ENCODE results near the gene IL17RC. TPM values are rescaled to one million over a fixed set of nuclear protein-coding genes. Genes with fewer than 3 reads are reported as not detected.
"Not testable (repeated sequence)": the region's sequence is repeated elsewhere in the genome, so short reads cannot be mapped to it uniquely, and the experiment has no call there.

The IL17RC gene
- total RNA-seq, 1 donor from 2014 or later: 0.42 TPM

DNA sequence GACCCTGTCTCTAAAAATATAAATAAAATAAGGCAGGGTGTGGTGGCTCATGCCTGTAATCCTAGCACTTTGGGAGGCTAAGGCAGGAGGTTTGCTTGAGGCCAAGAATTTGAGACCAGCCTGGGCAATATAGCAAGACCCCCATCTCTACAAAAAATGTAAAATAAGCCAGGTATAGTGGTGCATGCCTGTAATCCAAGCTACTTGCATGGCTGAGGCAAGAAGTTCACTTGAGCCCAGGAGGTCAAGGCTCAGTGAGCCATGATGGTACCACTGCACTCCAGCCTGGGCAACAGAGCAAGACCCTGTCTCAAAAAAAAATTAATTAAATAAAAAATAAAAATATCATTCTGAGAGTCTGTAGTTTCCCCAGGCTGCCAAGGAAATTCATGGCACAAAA is 30.6 kb upstream of the IL17RC start:
- Mint-ChIP-seq H3K36me3 (ENCODE audit: low read depth) (peaks cover 4% of the 10 kb centered on the region), H3K4me3 (no peak overlapping the region), H3K9me3 (no peaks in the 10 kb centered on the region), H3K27me3 (no peaks in the 10 kb centered on the region), H3K4me1 (peaks cover 7% of the 10 kb centered on the region), H3K27ac (no peak overlapping the region)
- DNase-seq: no peak
- intact Hi-C loops (cut with micrococcal nuclease): no loop called here

DNA sequence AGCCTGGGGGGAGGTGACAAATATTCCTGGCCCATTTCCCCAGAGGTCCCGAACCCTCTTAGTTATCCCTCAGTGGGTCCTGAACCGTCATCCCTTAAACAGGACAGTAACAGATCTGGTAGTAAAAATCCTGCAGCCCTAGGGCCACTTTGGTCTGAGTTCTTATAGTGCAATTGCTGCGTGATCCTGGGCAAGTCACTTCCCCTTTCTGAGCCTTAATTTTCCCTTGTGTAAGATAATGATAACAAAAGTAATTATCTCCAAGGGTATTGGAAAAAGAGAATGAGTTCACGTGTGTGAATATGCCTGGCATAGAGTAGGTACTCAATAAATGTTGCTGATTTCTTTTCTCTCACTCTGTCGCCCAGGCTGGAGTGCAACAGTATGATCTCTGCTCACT is 29.4 kb upstream of the IL17RC start:
- H3K4me3 Mint-ChIP-seq: no peak overlapping the region
- no peaks in the 10 kb centered on the region for H3K9me3 Mint-ChIP-seq
- H3K27ac Mint-ChIP-seq: no peak overlapping the region
- H3K27me3 Mint-ChIP-seq: no peaks in the 10 kb centered on the region
- DNase-seq: no peak
- peaks cover 11% of the 10 kb centered on the region for H3K36me3 Mint-ChIP-seq (ENCODE audit: low read depth)
- peaks cover 13% of the 10 kb centered on the region for H3K4me1 Mint-ChIP-seq
- intact Hi-C loops (cut with micrococcal nuclease): no loop called here

DNA sequence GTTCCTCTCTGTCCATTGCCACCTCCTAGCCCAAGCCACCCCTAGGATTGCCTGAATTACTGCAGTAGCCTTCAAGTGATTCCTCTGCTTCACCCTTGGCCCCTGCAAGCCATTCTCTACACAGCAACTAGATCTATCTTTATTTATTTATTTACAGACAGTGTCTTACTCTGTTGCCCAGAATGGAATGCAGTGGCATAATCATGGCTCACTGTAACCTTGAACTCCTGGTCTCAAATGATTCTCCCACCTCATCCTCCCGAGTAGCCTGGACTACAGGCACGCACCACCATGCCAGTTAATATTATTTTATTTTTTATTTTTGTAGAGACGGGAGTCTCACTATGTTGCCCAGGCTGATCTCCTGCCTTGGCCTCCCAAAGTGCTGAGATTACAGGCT is 28.4 kb upstream of the IL17RC start:
- Mint-ChIP-seq H3K4me3 (no peak overlapping the region), H3K27ac (no peak overlapping the region), H3K4me1 (peaks cover 20% of the 10 kb centered on the region), H3K9me3 (no peaks in the 10 kb centered on the region), H3K27me3 (no peaks in the 10 kb centered on the region), H3K36me3 (ENCODE audit: low read depth) (peaks cover 19% of the 10 kb centered on the region)
- no peak for DNase-seq
- intact Hi-C loops (cut with micrococcal nuclease): no loop called here

- intact Hi-C loops (cut with micrococcal nuclease): no loop called here
- H3K9me3 Mint-ChIP-seq: no peaks in the 10 kb centered on the region
- DNase-seq: no peak
- peak overlapping the region; percentile 99 for H3K27ac Mint-ChIP-seq
- H3K27me3 Mint-ChIP-seq: no peaks in the 10 kb centered on the region
- no peak overlapping the region for H3K4me3 Mint-ChIP-seq
- peaks cover 27% of the 10 kb centered on the region for H3K36me3 Mint-ChIP-seq (ENCODE audit: low read depth)
- H3K4me1 Mint-ChIP-seq: peaks cover 28% of the 10 kb centered on the region
Observed at GRCh38 chr3:9889405-9889804, 27.5 kb upstream of the IL17RC start.

DNA sequence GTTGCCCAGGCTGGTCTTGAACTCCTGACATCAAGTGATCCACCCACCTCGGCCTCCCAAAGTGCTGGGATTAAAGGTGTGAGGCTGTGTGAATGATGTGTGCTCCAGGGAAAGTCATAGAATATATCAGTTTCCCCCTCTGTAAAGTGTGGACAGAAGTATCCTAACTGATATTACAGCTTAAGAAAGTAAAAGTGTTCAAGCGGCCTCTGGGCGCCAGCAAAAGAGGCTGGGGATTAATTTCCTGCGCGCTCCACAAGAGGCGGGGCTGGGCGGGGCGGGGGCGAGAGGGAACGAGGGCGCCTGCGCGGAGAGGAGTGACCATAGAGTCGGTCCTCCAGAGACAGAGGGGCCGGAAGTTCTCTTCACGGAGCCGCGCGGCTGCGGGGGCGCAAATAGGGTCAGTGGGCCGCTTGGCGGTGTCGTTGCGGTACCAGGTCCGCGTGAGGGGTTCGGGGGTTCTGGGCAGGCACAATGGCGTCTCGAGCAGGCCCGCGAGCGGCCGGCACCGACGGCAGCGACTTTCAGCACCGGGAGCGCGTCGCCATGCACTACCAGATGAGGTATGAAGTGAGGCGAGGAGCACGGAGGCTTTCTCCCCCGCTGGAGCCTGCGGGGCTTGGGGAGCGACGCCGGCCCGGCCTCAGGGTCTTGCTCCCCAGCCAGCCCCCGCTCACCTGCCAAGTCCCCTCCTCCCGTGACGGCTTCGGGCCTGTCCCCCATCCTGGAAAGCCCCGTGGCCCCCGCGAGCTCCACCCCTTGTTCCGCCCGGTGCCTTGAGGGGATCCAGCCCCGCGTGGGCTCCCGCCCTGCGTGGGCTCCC is 26.4 kb upstream of the IL17RC start, which contains the start of gene JAGN1:
TSS of gene JAGN1 (plus strand) at position 362 of the 823 bp plus-strand sequence. CDS start at position 475, 113 bp downstream.
- peak; percentile 96 for DNase-seq
- intact Hi-C loops (cut with micrococcal nuclease): loop anchor here (1.0 to 5.0 kb wide), 8 partner anchors 12 to 358 kb away; partner anchors contain the start of genes ARPC4, CRELD1, IL17RE and MTMR14
- Mint-ChIP-seq H3K4me1 (peaks cover 33% of the 10 kb centered on the region), H3K36me3 (ENCODE audit: low read depth) (peaks cover 34% of the 10 kb centered on the region), H3K27ac (peak within 1 kb of the TSS; percentile 99), H3K27me3 (no peaks in the 10 kb centered on the region), H3K9me3 (peaks cover 4% of the 10 kb centered on the region), H3K4me3 (peak within 1 kb of the TSS; percentile 98)

DNA sequence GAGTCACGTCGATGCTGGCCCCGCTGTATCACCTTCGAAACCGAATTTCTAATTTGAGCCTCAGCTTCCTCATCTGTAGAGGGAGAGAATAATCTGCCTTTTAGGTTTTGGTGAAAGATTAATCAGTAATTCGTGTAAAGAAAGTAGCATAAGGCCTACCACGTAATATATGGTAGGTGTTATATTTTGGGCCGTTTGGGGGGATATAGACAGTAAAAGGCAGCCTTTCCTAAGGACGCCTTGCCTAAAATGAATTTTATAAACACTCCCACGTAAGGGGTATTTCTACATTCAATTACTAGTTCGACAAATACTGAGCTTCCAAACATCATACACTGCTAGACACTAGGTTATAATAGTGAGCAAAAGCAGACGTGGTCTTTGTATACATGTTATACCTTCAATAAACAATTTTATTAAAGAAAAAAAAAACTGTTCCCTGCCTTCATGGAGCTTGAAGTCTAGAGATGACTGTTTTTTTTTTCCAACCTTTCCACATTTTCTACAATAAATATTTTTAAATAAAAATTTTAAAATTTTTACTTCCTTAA is 25.8 kb upstream of the IL17RC start:
- Mint-ChIP-seq H3K4me3 (peak overlapping the region; percentile 98), H3K4me1 (peaks cover 33% of the 10 kb centered on the region), H3K9me3 (peaks cover 4% of the 10 kb centered on the region), H3K27me3 (no peaks in the 10 kb centered on the region), H3K27ac (peak overlapping the region; percentile 99), H3K36me3 (ENCODE audit: low read depth) (peaks cover 35% of the 10 kb centered on the region)
- intact Hi-C loops (cut with micrococcal nuclease): loop anchor here (2.0 to 5.0 kb wide), 4 partner anchors 24 to 358 kb away; partner anchors contain the start of genes ARPC4, TADA3 and TATDN2
- DNase-seq: no peak

DNA sequence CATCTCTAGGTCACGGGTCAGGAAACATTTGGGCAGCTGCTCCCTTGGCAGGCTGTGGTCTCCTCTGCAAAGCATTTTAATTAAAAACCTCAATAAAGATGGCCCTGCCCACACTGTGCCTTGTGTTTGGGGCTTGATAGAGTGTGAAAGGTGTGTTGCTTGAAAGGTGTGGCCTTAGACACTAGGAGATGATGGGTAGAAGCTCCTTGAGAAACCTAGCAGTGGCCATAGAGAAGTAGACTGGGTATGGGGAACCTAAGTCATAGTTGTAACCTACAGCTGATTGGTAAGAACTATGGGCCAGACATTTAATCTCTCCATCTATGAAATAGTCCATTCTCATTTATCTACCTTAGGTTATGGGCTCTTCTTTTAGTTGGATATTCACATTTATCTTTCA is 23.2 kb upstream of the IL17RC start:
- peaks cover 37% of the 10 kb centered on the region for H3K4me1 Mint-ChIP-seq
- intact Hi-C loops (cut with micrococcal nuclease): loop anchor here (5.0 kb wide), 1 partner anchor 54 kb away; no protein-coding TSS in a partner anchor
- H3K27ac Mint-ChIP-seq: no peak overlapping the region
- H3K27me3 Mint-ChIP-seq: no peaks in the 10 kb centered on the region
- no peak for DNase-seq
- peaks cover 40% of the 10 kb centered on the region for H3K36me3 Mint-ChIP-seq (ENCODE audit: low read depth)
- H3K9me3 Mint-ChIP-seq: peaks cover 4% of the 10 kb centered on the region
- H3K4me3 Mint-ChIP-seq: no peak overlapping the region

DNA sequence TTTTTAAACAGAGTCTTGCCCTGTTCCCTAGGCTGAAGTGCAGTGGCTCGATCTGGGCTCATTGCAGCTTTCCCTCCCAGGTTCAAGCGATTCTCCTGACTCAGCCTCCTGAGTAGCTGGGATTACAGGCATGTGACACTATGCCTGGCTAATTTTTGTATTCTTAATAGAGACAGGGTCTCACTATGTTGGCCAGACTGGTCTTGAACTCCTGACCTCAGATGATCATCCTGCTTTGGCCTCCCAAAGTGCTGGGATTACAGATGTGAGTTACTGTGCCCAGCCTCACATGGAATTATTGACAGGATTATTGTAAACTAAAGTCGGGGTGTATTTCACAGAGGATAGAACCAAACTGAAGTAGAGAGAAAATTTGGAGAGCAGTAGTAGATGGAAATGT is 21.2 kb upstream of the IL17RC start:
- H3K9me3 Mint-ChIP-seq; H3K27me3 Mint-ChIP-seq; H3K27ac Mint-ChIP-seq; H3K4me3 Mint-ChIP-seq; intact Hi-C loops (cut with micrococcal nuclease); DNase-seq: not testable (repeated sequence)
- peaks cover 40% of the 10 kb centered on the region for H3K36me3 Mint-ChIP-seq (ENCODE audit: low read depth)
- peaks cover 32% of the 10 kb centered on the region for H3K4me1 Mint-ChIP-seq

- peaks cover 33% of the 10 kb centered on the region for H3K4me1 Mint-ChIP-seq
- intact Hi-C loops (cut with micrococcal nuclease); DNase-seq; H3K4me3 Mint-ChIP-seq; H3K27ac Mint-ChIP-seq; H3K9me3 Mint-ChIP-seq; H3K27me3 Mint-ChIP-seq: not testable (repeated sequence)
- peaks cover 33% of the 10 kb centered on the region for H3K36me3 Mint-ChIP-seq (ENCODE audit: low read depth)
Observed at GRCh38 chr3:9896755-9897407, 20.0 kb upstream of the IL17RC start.

DNA sequence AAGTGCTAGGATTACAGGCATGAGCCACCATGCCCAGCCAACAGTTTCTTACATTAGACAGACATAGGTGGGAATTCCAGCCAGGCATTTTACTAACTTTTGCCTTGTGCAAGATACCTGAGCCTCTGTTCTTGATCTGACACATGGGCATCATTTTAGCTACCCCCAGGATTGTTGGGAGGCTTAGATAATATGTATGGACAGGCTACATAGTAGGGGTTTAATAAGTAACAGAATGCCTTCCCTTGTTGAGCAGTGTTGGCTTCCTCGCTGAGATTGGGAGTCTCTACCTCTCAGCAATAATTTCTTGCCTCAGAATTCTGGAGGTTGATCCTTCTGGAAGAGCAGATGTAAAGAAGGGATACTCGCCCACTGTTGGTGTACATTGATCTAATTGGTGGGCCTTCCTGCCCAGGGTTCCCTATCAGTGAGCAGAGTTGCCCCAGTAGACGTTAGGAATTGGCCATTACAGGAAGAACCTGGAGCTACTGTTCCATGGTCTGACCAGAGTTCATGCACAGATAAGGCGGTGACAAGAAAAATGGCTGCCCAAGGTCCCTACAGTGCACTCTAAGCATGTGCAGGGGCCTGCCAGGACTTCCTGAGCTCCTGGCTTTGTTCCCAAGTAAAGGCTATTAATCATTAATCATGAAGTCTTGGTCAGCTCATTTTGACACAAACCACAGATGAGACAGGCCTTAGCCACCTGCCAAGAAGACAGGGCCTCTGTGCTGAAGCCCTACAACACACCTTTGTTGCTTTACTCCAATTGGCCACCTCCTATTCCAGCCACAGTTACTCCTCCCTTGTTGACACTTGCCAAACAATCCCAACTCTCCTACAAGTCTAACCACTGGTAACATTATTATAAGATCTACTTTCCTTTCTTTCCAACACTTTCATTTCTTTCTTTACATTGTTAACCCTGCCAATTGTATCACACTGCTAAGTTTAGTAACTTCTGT is 19.2 kb upstream of the IL17RC start:
- Mint-ChIP-seq H3K4me1 (peaks cover 36% of the 10 kb centered on the region), H3K9me3 (peaks cover 4% of the 10 kb centered on the region), H3K27ac (no peak overlapping the region), H3K36me3 (ENCODE audit: low read depth) (peaks cover 27% of the 10 kb centered on the region), H3K27me3 (no peaks in the 10 kb centered on the region), H3K4me3 (no peak overlapping the region)
- intact Hi-C loops (cut with micrococcal nuclease): no loop called here
- DNase-seq: no peak

DNA sequence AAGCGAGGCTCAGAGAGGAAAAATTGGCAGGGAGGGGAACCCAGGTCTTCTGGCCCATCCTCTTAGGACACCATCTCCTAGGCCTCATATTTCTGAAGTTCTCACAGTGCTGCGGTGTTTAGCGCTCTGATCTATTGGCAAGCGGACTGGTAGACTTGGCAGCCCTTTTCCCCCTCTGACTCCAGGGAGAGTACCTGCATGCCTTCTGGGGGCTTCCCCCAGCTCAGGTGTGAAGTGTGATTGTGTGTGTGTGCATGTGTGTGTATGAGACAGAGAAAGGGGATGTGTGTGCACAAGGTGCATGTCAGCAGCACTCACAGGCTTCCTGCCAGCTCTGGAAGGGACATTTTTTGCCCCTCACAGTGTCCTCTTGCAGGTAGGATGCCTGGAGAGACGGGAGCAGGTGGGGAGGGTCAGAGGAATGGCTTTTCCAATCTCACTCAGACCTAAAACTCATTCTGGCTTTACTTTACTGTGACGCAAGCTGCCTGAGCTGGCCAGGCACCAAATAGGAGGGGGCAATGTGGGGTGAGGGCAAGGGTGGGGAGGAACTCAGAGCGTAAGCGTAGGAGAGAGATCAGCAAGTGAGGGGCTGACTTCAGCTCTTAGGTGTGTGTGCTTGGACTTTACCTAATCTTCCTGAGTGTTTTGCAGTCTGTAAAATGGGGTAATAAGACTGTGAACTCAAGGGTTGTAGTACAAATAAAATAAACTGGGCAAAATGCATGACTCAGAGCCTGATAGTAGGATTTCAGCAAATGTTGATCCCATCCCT is 18.2 kb upstream of the IL17RC start:
- Mint-ChIP-seq H3K27me3 (no peaks in the 10 kb centered on the region), H3K4me1 (peaks cover 39% of the 10 kb centered on the region), H3K27ac (no peak overlapping the region), H3K36me3 (ENCODE audit: low read depth) (peaks cover 20% of the 10 kb centered on the region), H3K4me3 (no peak overlapping the region), H3K9me3 (peaks cover 4% of the 10 kb centered on the region)
- intact Hi-C loops (cut with micrococcal nuclease): no loop called here
- DNase-seq: no peak

- H3K36me3 Mint-ChIP-seq (ENCODE audit: low read depth): peaks cover 13% of the 10 kb centered on the region
- no peak for DNase-seq
- peaks cover 37% of the 10 kb centered on the region for H3K4me1 Mint-ChIP-seq
- peaks cover 4% of the 10 kb centered on the region for H3K9me3 Mint-ChIP-seq
- H3K27ac Mint-ChIP-seq: peak overlapping the region; percentile 39
- intact Hi-C loops (cut with micrococcal nuclease): no loop called here
- H3K4me3 Mint-ChIP-seq: no peak overlapping the region
- no peaks in the 10 kb centered on the region for H3K27me3 Mint-ChIP-seq
Observed at GRCh38 chr3:9899289-9899791, 17.6 kb upstream of the IL17RC start.

Measured in activated CD4-positive, alpha-beta T cell treated with anti-CD3 and anti-CD28 coated beads, Interleukin-2, amount 10 ng/mL, durations not matched to agents 24 days and 14 days (primary cell).